Lung (tissue), 12 donors: ENCODE results near the gene CFAP45. TPM values are rescaled to one million over a fixed set of nuclear protein-coding genes. Genes with fewer than 3 reads are reported as not detected.

ENCODE experiments used
- ATAC-seq: fragments of 200-7000 bp; cut with Tn5 transposase; one replicate; pipeline ENCODE4 v1.9.1; 2020; ENCODE audit warnings: moderate number of reproducible peaks; ENCODE audit not compliant: insufficient read depth, low FRiP score
- DNase-seq, 3 donors: peaks; one replicate each; pipeline ENCODE4 v3.0.0-alpha.2; 2013 to 2017
- H3K27ac ChIP-seq, 2 donors: one replicate each; pipeline ENCODE4 v1.5.1; 2013; ENCODE audit warnings: mild to moderate bottlenecking in 2 of 2, moderate library complexity in 2 of 2, control low read depth in 1 of 2, inconsistent platforms in 1 of 2, low read depth in 1 of 2, low read length in 1 of 2
- H3K27me3 ChIP-seq, 3 donors: one replicate each; pipeline ENCODE4 v1.5.1; 2013; ENCODE audit warnings: low read length in 2 of 3; ENCODE audit not compliant: control insufficient read depth in 3 of 3, insufficient read depth in 3 of 3
- H3K36me3 ChIP-seq, 4 donors: one replicate each; pipeline ENCODE4 v1.5.1; 2013; ENCODE audit warnings: low read length in 4 of 4, mild to moderate bottlenecking in 1 of 4, moderate library complexity in 1 of 4; ENCODE audit not compliant: control insufficient read depth in 4 of 4, insufficient read depth in 4 of 4
- H3K4me1 ChIP-seq, 5 donors: one replicate each; pipeline ENCODE4 v1.5.1; 2013; ENCODE audit warnings: low read length in 5 of 5, mild to moderate bottlenecking in 2 of 5, moderate library complexity in 1 of 5; ENCODE audit not compliant: control insufficient read depth in 5 of 5, insufficient read depth in 5 of 5
- H3K4me3 ChIP-seq: one replicate; pipeline ENCODE4 v1.5.1; 2013; ENCODE audit warnings: mild to moderate bottlenecking, control low read depth, moderate library complexity
- H3K9ac ChIP-seq, 2 donors: one replicate each; pipeline ENCODE4 v1.5.1; 2013; ENCODE audit warnings: low read length in 2 of 2, control low read depth in 1 of 2; ENCODE audit not compliant: insufficient read depth in 1 of 2
- H3K9me3 ChIP-seq, 4 donors: one replicate each; pipeline ENCODE4 v1.5.1; 2013; ENCODE audit warnings: low read length in 3 of 4, mild to moderate bottlenecking in 1 of 4, moderate library complexity in 1 of 4; ENCODE audit not compliant: control insufficient read depth in 4 of 4, insufficient read depth in 3 of 4
- CTCF ChIP-seq: IDR thresholded peaks from 2 replicates; pipeline ENCODE4 v1.5.1; 2012; ENCODE audit warnings: mild to moderate bottlenecking; ENCODE audit errors: control extremely low read depth, extremely low read depth
- WGBS, 2 donors: extraction: QIAGEN DNeasy Blood & Tissue Kit; methylation state at CpG; one replicate each; pipeline ENCODE4 v1.1.7; 2013; 5-methylcytosine and 5-hydroxymethylcytosine counted together
- polyA plus RNA-seq, 2 donors: library from polyadenylated mRNA; stranded (reverse); fragments of 200-250 nt; gene quantifications; one replicate each; pipeline ENCODE4 v1.2.1, GENCODE V29; 2013
- total RNA-seq, 2 donors: library from RNA; depleted of rRNA in 1 of 2; stranded (reverse); fragments of >200 nt in 1 of 2; gene quantifications; one replicate each; pipeline ENCODE4 v1.2.1, GENCODE V29; 2014 to 2021
- donor health status: control.
- donor health status: control.
- donor health status: Bipolar disorder and iron deficiency.
- donor health status: healthy.
- donor health status: DM: yes; HTN: yes; CAD: no.

Gene CFAP45
- total and polyA plus RNA-seq, 4 donors, result 9.4 to 29.5 (median 13.1) TPM

GRCh38 chr1:159881622-159882526 is 18.1 kb downstream of the CFAP45 start:
- Histone ChIP-seq H3K27me3 (no peaks in the 10 kb centered on the region), H3K27ac (peak overlapping the region in 1 of 2 donors; percentile 26), H3K36me3 (no peaks in the 10 kb centered on the region), H3K9me3 (peaks cover 0 to 2% (median 0%) of the 10 kb centered on the region in 4 donors), H3K4me1 (peaks cover 0 to 6% (median 4%) of the 10 kb centered on the region in 5 donors), H3K4me3 (no peak overlapping the region), H3K9ac (no peak overlapping the region)
- 61 to 63% methylated on average over 6 of the region's 6 CpGs for WGBS, 2 donors
- no peak for ATAC-seq
- DNase-seq, result peak; percentile 26 to 65 (median 46)
- no peak for TF ChIP-seq CTCF

GRCh38 chr1:159880430-159880829 is 19.5 kb downstream of the CFAP45 start:
- no peaks in the 10 kb centered on the region for H3K27me3 ChIP-seq
- no peaks in the 10 kb centered on the region for H3K36me3 ChIP-seq
- no peak overlapping the region for H3K9ac ChIP-seq
- peaks cover 0 to 2% (median 0%) of the 10 kb centered on the region in 4 donors for H3K9me3 ChIP-seq
- no peak for TF ChIP-seq CTCF
- no peak overlapping the region for H3K27ac ChIP-seq
- ATAC-seq, result no peak
- no peak for DNase-seq
- WGBS, 2 donors, result 68 to 78% methylated on average over 3 of the region's 3 CpGs
- H3K4me3 ChIP-seq, result no peak overlapping the region
- H3K4me1 ChIP-seq, result peaks cover 0 to 6% (median 4%) of the 10 kb centered on the region in 5 donors

- H3K27me3 ChIP-seq, result no peaks in the 10 kb centered on the region
- H3K9me3 ChIP-seq, result peaks cover 0 to 2% (median 0%) of the 10 kb centered on the region in 4 donors
- no peaks in the 10 kb centered on the region for H3K36me3 ChIP-seq
- TF ChIP-seq CTCF, result no peak
- no peak overlapping the region for H3K4me3 ChIP-seq
- ATAC-seq (no peak), DNase-seq (no peak)
- WGBS, 2 donors, result 42 to 69% methylated on average over 4 of the region's 4 CpGs
- H3K4me1 ChIP-seq, result peaks cover 0 to 6% (median 4%) of the 10 kb centered on the region in 5 donors
- H3K9ac ChIP-seq, result no peak overlapping the region
- H3K27ac ChIP-seq, result no peak overlapping the region
These were observed 20.0 kb downstream of the CFAP45 start for GRCh38 chr1:159879977-159880376.
